Esophagus (tissue), 2 donors: ENCODE data around the gene NBR1. TPM values are rescaled to one million over a fixed set of nuclear protein-coding genes. Genes with fewer than 3 reads are reported as not detected.
"Not testable (repeated sequence)": the region's sequence is repeated elsewhere in the genome, so short reads cannot be mapped to it uniquely, and the experiment has no call there.

Experiments used
- H3K27ac ChIP-seq, 2 donors: one replicate each; pipeline ENCODE4 v1.5.1; 2013; ENCODE audit warnings: low read depth in 2 of 2, mild to moderate bottlenecking in 2 of 2, inconsistent platforms in 1 of 2, low read length in 1 of 2, moderate library complexity in 1 of 2
- H3K27me3 ChIP-seq, 2 donors: one replicate each; pipeline ENCODE4 v1.6.1; 2013; ENCODE audit warnings: low read length in 2 of 2, control low read depth in 1 of 2, mild to moderate bottlenecking in 1 of 2; ENCODE audit not compliant: insufficient read depth in 2 of 2, control insufficient read depth in 1 of 2
- H3K36me3 ChIP-seq, 2 donors: one replicate each; pipeline ENCODE4 v1.6.1; 2013; ENCODE audit warnings: low read length in 1 of 2; ENCODE audit not compliant: control insufficient read depth in 2 of 2, insufficient read depth in 2 of 2
- H3K4me1 ChIP-seq, 2 donors: one replicate each; pipeline ENCODE4 v1.6.1; 2013; ENCODE audit warnings: low read length in 1 of 2; ENCODE audit not compliant: control insufficient read depth in 2 of 2, insufficient read depth in 2 of 2
- H3K4me3 ChIP-seq, 2 donors: one replicate each; pipeline ENCODE4 v1.5.1; 2013; ENCODE audit warnings: low read length in 2 of 2, mild to moderate bottlenecking in 2 of 2, low read depth in 1 of 2, moderate library complexity in 1 of 2
- H3K9me3 ChIP-seq, 2 donors: one replicate each; pipeline ENCODE4 v1.6.1; 2013; ENCODE audit warnings: mild to moderate bottlenecking in 2 of 2, low read depth in 1 of 2, low read length in 1 of 2, moderate library complexity in 1 of 2; ENCODE audit not compliant: control insufficient read depth in 2 of 2, insufficient read depth in 1 of 2
- WGBS, 2 donors: extraction: QIAGEN DNeasy Blood & Tissue Kit; methylation state at CpG; one replicate each; pipeline ENCODE4 v1.1.7; 2013; 5-methylcytosine and 5-hydroxymethylcytosine counted together
- polyA plus RNA-seq, 2 donors: library from polyadenylated mRNA; stranded (reverse); fragments of 200-250 nt; gene quantifications; one replicate each; pipeline ENCODE4 v1.2.3, GENCODE V29; 2013
- donor health status: healthy with polysubstance abuse.
- donor health status: Bipolar disorder and iron deficiency.

Gene NBR1
- polyA plus RNA-seq, 2 donors, result 25.2 to 26.1 TPM

- Histone ChIP-seq H3K4me3 (no peak overlapping the region), H3K36me3 (peaks cover 4 to 9% of the 10 kb centered on the region in 2 donors), H3K27ac (no peak overlapping the region), H3K9me3 (no peaks in the 10 kb centered on the region), H3K4me1 (no peaks in the 10 kb centered on the region), H3K27me3 (no peaks in the 10 kb centered on the region)
- 27 to 63% methylated on average over 2 of the region's 2 CpGs for WGBS, 2 donors
Measured at GRCh38 chr17:43176119-43176570, 5.1 kb downstream of the NBR1 start.

- H3K27me3 ChIP-seq, result no peaks in the 10 kb centered on the region
- WGBS, 2 donors, result 96 to 97% methylated on average over 3 of the region's 3 CpGs
- peaks cover 15 to 19% of the 10 kb centered on the region in 2 donors for H3K36me3 ChIP-seq
- no peak overlapping the region for H3K27ac ChIP-seq
- no peaks in the 10 kb centered on the region for H3K4me1 ChIP-seq
- H3K4me3 ChIP-seq, result no peak overlapping the region
- H3K9me3 ChIP-seq, result no peaks in the 10 kb centered on the region
Measured at GRCh38 chr17:43183921-43184320, 12.9 kb downstream of the NBR1 start.

- peaks cover 23 to 25% of the 10 kb centered on the region in 2 donors for H3K36me3 ChIP-seq
- 92 to 94% methylated on average over 5 of the region's 5 CpGs for WGBS, 2 donors
Measured at GRCh38 chr17:43186656-43187055, 15.6 kb downstream of the NBR1 start.

GRCh38 chr17:43193251-43193650 lies 22.2 kb downstream of the NBR1 start:
- H3K27ac ChIP-seq, result no peak overlapping the region
- H3K4me1 ChIP-seq, result no peaks in the 10 kb centered on the region
- H3K36me3 ChIP-seq, result peaks cover 36 to 41% of the 10 kb centered on the region in 2 donors
- H3K4me3 ChIP-seq, result no peak overlapping the region
- H3K27me3 ChIP-seq, result no peaks in the 10 kb centered on the region
- 93 to 94% methylated on average over 5 of the region's 5 CpGs for WGBS, 2 donors
- H3K9me3 ChIP-seq, result no peaks in the 10 kb centered on the region

More at GRCh38 chr17:43186656-43187055, 15.6 kb downstream of the NBR1 start:
- H3K27me3 ChIP-seq, H3K4me1 ChIP-seq, H3K27ac ChIP-seq, H3K9me3 ChIP-seq, H3K4me3 ChIP-seq: not testable (repeated sequence)

- Histone ChIP-seq H3K4me3 (no peak overlapping the region), H3K4me1 (no peaks in the 10 kb centered on the region), H3K27ac (no peak overlapping the region), H3K9me3 (no peaks in the 10 kb centered on the region), H3K36me3 (peaks cover 23 to 32% of the 10 kb centered on the region in 2 donors), H3K27me3 (no peaks in the 10 kb centered on the region)
- 91 to 93% methylated on average over 2 of the region's 2 CpGs for WGBS, 2 donors
Measured at GRCh38 chr17:43199633-43200032, 28.6 kb downstream of the NBR1 start.

- Histone ChIP-seq H3K9me3 (no peaks in the 10 kb centered on the region), H3K4me3 (no peak overlapping the region), H3K27ac (no peak overlapping the region), H3K27me3 (no peaks in the 10 kb centered on the region), H3K36me3 (peaks cover 23 to 32% of the 10 kb centered on the region in 2 donors), H3K4me1 (no peaks in the 10 kb centered on the region)
- WGBS, 2 donors, result 91 to 94% methylated on average over 4 of the region's 4 CpGs
Measured at GRCh38 chr17:43200127-43200526, 29.1 kb downstream of the NBR1 start.

- not testable (repeated sequence) for H3K9me3 ChIP-seq, H3K27ac ChIP-seq, H3K4me1 ChIP-seq, H3K4me3 ChIP-seq, H3K27me3 ChIP-seq
- WGBS, 2 donors, result 97 to 98% methylated on average over 3 of the region's 3 CpGs
- H3K36me3 ChIP-seq, result peaks cover 21 to 23% of the 10 kb centered on the region in 2 donors
Measured at GRCh38 chr17:43203013-43203412, 32.0 kb downstream of the NBR1 start.

- 71 to 82% methylated on average over 3 of the region's 3 CpGs for WGBS, 2 donors
- Histone ChIP-seq H3K27me3 (no peaks in the 10 kb centered on the region), H3K27ac (no peak overlapping the region), H3K9me3 (no peaks in the 10 kb centered on the region), H3K36me3 (peaks cover 0 to 6% of the 10 kb centered on the region in 2 donors), H3K4me3 (no peak overlapping the region), H3K4me1 (peaks cover 0 to 8% of the 10 kb centered on the region in 2 donors)
Measured at GRCh38 chr17:43210576-43210975, 39.6 kb downstream of the NBR1 start.

GRCh38 chr17:43211123-43211479 lies 40.1 kb downstream of the NBR1 start:
- Histone ChIP-seq H3K4me3 (peak overlapping the region in 1 of 2 donors; percentile 57), H3K27me3 (no peaks in the 10 kb centered on the region), H3K9me3 (no peaks in the 10 kb centered on the region), H3K27ac (peak overlapping the region; percentile 54 to 70), H3K36me3 (peaks cover 3 to 6% of the 10 kb centered on the region in 2 donors), H3K4me1 (peaks cover 0 to 8% of the 10 kb centered on the region in 2 donors)
- WGBS, 2 donors, result 17 to 20% methylated on average over 2 of the region's 2 CpGs
